Large intestine (tissue), 3 donors: ENCODE results near the gene ZBP1. TPM values are rescaled to one million over a fixed set of nuclear protein-coding genes. Genes with fewer than 3 reads are reported as not detected.

Experiments
- DNase-seq, 2 donors: peaks; one replicate each; pipeline versions ENCODE4 v3.0.0 to v3.0.0-alpha.2; 2013
- H3K27ac ChIP-seq: one replicate; pipeline ENCODE4 v1.5.1; 2013; ENCODE audit warnings: low read length
- H3K27me3 ChIP-seq: 2 replicates; pipeline ENCODE4 v1.6.1; 2013; ENCODE audit warnings: low read length; ENCODE audit not compliant: control insufficient read depth, insufficient read depth
- H3K36me3 ChIP-seq: 2 replicates; pipeline ENCODE4 v1.6.1; 2013; ENCODE audit warnings: low read length; ENCODE audit not compliant: control insufficient read depth, insufficient read depth
- H3K4me1 ChIP-seq: one replicate; pipeline ENCODE4 v1.6.1; 2013; ENCODE audit warnings: low read length; ENCODE audit not compliant: control insufficient read depth, insufficient read depth
- H3K4me3 ChIP-seq: one replicate; pipeline ENCODE4 v1.5.1; 2013; ENCODE audit warnings: low read length
- H3K9me3 ChIP-seq: one replicate; pipeline ENCODE4 v1.6.1; 2013; ENCODE audit warnings: mild to moderate bottlenecking, low read depth, low read length, moderate library complexity; ENCODE audit not compliant: control insufficient read depth
- WGBS: methylation state at CpG from one replicate; pipeline ENCODE4 v1.1.5; 2013; ENCODE audit warnings: low lambda C conversion rate; ENCODE audit not compliant: insufficient coverage; 5-methylcytosine and 5-hydroxymethylcytosine counted together
- polyA plus RNA-seq: library from polyadenylated mRNA; unstranded; fragments of 120-200 nt; gene quantifications from one replicate; pipeline ENCODE4 v1.2.1, GENCODE V29; 2013

The ZBP1 gene
- polyA plus RNA-seq, 1 donor, result 0.40 TPM

DNA sequence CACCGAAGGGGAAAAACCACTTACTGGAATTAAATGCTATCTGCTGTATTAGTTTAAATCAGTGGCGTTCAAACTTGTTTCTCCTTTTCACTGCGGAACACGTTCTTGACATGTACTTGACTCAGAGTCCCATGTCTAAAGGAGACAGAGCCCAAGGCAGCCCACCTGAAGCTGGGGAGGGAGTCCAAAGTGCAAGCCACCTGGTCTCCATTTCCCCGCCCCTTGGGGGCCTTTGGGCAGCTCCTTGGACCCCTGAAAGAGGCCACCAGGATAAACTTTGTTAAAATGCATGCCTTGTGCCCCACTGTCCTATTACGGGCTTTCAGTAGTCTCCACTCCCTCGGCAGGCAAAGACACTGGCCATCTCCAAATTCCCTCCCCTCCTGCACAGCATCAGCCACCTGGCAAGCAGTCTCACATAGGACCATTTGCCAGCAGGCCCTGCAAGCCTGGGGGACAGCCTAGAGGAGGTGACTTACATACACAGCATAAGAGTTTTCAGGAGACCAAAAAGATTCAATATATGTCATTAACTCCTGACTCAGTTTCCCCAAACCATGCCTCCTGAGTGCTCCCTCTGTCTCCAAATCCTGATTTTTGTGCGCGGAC, 52.7 kb downstream of the ZBP1 start:
- DNase-seq, result no peak
- Histone ChIP-seq H3K36me3 (peaks cover 28% of the 10 kb centered on the region), H3K4me1 (peaks cover 26% of the 10 kb centered on the region), H3K27me3 (no peaks in the 10 kb centered on the region), H3K27ac (no peak overlapping the region), H3K9me3 (peaks cover 15% of the 10 kb centered on the region), H3K4me3 (no peak overlapping the region)
- WGBS, result 67% methylated on average over 1 of the region's 9 CpGs

DNA sequence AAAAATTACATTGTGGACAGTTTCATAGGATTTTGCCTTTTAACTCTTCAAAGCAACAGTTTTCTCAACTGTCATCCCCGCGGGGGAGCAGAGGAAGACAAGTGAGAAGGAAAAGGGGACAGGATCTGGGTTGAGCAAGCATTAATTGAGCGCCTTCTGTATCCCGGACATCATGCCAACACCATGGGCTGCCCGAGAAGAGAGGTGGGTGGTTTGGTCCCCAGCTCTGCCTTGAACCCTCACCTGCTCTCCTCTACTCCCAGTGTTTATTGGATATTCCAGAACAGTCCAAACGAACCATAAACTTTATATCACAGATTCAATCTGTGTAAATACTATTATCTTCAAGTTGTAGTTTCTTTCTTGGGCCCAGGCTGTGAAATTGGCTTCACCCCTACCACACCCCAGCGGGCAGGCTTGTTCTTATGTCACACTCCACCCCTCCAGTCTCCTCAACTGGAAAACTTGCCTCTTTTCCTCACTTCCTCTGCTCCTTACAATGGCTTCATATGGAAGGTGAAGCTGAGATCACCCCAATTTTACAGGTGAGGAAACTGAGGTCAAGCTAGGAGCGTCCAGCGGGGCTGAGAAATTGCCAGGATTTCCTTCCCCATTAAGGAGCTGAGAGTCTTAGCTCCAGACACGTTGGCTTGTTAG, 53.3 kb downstream of the ZBP1 start:
- peaks cover 31% of the 10 kb centered on the region for H3K36me3 ChIP-seq
- peaks cover 23% of the 10 kb centered on the region for H3K4me1 ChIP-seq
- H3K4me3 ChIP-seq, result no peak overlapping the region
- H3K27ac ChIP-seq, result no peak overlapping the region
- no peak for DNase-seq
- no peaks in the 10 kb centered on the region for H3K27me3 ChIP-seq
- peaks cover 21% of the 10 kb centered on the region for H3K9me3 ChIP-seq
- WGBS, result 28% methylated on average over 2 of the region's 10 CpGs

DNA sequence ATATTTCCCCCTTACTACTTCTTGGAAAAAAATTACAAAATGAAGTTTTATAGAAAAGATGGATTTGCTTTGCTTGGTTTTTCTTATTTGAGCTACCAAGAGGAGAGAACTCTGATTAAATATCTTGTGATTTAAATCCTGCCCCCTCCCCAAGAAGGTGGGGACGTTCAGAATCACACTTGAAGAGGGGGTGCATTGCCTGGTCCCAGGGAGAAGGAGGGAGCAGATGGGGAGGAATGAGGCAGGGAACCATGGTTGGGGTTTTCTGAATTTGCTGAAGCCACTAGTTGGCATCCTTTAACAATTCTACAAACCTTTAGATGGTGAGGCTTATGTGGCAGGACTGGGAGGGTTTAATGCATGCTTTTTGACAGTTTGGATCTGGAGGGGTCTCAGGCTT, 53.8 kb downstream of the ZBP1 start:
- H3K36me3 ChIP-seq, result peaks cover 31% of the 10 kb centered on the region
- DNase-seq, result no peak
- peaks cover 26% of the 10 kb centered on the region for H3K9me3 ChIP-seq
- no peak overlapping the region for H3K4me3 ChIP-seq
- WGBS, result no CpG with 5 or more reads among the region's 1 CpG
- peaks cover 27% of the 10 kb centered on the region for H3K4me1 ChIP-seq
- no peaks in the 10 kb centered on the region for H3K27me3 ChIP-seq
- H3K27ac ChIP-seq, result no peak overlapping the region

DNA sequence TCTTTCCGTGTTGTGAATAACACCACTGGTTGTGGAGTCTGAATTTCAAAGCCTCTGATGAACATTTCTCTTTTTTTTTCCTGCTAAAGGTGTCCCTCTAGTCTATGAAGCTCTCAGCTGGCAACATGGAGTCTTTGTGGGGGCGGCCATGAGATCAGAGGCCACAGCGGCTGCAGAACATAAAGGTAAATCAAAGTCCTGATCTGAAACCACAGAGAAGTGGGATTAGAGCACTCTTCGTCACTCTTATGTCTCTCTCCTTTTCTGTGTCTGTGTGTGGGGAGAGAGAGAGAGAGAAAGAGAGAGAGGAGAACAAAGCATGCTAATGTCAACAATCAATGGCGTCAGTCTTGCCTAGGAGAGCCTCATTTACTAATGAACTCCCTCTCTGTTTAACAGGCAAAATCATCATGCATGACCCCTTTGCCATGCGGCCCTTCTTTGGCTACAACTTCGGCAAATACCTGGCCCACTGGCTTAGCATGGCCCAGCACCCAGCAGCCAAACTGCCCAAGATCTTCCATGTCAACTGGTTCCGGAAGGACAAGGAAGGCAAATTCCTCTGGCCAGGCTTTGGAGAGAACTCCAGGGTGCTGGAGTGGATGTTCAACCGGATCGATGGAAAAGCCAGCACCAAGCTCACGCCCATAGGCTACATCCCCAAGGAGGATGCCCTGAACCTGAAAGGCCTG, 55.1 kb downstream of the ZBP1 start:
- H3K4me3 ChIP-seq, result no peak overlapping the region
- peaks cover 31% of the 10 kb centered on the region for H3K36me3 ChIP-seq
- H3K27ac ChIP-seq, result no peak overlapping the region
- WGBS, result no CpG with 5 or more reads among the region's 11 CpGs
- peaks cover 29% of the 10 kb centered on the region for H3K9me3 ChIP-seq
- no peak for DNase-seq
- no peaks in the 10 kb centered on the region for H3K27me3 ChIP-seq
- peaks cover 32% of the 10 kb centered on the region for H3K4me1 ChIP-seq

DNA sequence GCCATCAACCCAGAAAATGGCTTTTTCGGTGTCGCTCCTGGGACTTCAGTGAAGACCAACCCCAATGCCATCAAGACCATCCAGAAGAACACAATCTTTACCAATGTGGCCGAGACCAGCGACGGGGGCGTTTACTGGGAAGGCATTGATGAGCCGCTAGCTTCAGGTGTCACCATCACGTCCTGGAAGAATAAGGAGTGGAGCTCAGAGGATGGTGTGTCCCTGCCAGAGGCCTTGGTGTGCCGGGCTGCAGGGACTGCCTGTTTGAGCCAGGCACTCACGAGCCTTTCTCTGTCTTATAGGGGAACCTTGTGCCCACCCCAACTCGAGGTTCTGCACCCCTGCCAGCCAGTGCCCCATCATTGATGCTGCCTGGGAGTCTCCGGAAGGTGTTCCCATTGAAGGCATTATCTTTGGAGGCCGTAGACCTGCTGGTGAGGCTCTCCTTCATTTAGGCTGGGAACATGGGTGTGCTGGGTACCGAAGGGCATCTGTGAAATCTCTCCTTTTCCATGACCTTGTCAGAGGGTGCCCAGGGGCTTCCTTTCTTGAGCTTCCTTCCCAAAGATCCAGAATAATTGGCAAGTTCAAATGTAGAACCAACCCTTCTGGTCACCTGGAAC, 55.9 kb downstream of the ZBP1 start:
- no peak for DNase-seq
- Histone ChIP-seq H3K4me3 (no peak overlapping the region), H3K27me3 (no peaks in the 10 kb centered on the region), H3K36me3 (peaks cover 31% of the 10 kb centered on the region), H3K4me1 (peaks cover 40% of the 10 kb centered on the region), H3K9me3 (peaks cover 29% of the 10 kb centered on the region), H3K27ac (no peak overlapping the region)
- no CpG with 5 or more reads among the region's 14 CpGs for WGBS

DNA sequence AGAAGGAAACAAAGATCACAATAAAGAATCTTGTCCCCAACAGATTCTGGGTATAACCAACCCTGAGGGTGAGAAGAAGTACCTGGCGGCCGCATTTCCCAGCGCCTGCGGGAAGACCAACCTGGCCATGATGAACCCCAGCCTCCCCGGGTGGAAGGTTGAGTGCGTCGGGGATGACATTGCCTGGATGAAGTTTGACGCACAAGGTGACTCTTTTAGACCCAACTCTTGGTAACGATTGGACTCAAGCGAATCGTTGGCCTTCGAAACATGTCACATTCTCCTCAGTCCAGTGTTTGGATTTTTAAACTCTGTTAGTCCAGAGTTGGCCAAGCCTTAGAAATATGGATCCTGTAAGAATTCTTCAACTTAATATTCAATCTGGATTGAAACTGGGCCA, 56.7 kb downstream of the ZBP1 start:
- no peak for DNase-seq
- H3K27me3 ChIP-seq, result no peaks in the 10 kb centered on the region
- no peak overlapping the region for H3K27ac ChIP-seq
- WGBS, result no CpG with 5 or more reads among the region's 12 CpGs
- H3K9me3 ChIP-seq, result peaks cover 29% of the 10 kb centered on the region
- H3K4me3 ChIP-seq, result no peak overlapping the region
- peaks cover 31% of the 10 kb centered on the region for H3K36me3 ChIP-seq
- H3K4me1 ChIP-seq, result peaks cover 47% of the 10 kb centered on the region

DNA sequence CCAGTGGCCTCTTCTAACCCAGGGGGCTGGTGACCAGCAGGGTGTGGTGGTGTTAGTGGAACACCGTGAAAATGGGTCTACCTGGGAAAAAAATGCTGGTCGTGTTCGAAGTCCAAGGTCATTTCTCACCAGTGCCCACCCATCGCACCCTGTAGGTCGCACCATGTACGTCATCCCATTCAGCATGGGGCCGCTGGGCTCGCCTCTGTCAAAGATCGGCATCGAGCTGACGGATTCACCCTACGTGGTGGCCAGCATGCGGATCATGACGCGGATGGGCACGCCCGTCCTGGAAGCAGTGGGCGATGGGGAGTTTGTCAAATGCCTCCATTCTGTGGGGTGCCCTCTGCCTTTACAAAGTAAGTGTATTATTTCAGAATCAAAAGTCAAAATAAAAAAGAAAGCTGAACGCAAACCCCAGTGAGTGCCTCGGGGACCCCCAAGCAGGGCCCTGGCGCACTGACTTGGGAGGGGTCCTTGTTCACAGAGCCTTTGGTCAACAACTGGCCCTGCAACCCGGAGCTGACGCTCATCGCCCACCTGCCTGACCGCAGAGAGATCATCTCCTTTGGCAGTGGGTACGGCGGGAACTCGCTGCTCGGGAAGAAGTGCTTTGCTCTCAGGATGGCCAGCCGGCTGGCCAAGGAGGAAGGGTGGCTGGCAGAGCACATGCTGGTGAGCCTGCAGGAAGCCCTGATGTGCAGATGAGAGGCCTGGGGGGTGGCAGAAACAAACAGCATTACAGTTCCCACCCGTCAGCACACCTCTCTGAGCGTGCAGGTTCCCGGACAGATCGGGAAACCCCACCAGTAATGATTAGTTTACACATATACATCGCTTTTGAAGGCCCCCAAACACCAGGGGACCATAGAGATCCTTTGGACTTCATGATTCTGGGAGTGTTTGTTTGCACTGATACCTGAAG, 57.4 kb downstream of the ZBP1 start:
- Histone ChIP-seq H3K36me3 (peaks cover 31% of the 10 kb centered on the region), H3K27me3 (no peaks in the 10 kb centered on the region), H3K27ac (no peak overlapping the region), H3K9me3 (peaks cover 29% of the 10 kb centered on the region), H3K4me1 (peaks cover 46% of the 10 kb centered on the region), H3K4me3 (no peak overlapping the region)
- WGBS, result no CpG with 5 or more reads among the region's 35 CpGs
- DNase-seq, result no peak

DNA sequence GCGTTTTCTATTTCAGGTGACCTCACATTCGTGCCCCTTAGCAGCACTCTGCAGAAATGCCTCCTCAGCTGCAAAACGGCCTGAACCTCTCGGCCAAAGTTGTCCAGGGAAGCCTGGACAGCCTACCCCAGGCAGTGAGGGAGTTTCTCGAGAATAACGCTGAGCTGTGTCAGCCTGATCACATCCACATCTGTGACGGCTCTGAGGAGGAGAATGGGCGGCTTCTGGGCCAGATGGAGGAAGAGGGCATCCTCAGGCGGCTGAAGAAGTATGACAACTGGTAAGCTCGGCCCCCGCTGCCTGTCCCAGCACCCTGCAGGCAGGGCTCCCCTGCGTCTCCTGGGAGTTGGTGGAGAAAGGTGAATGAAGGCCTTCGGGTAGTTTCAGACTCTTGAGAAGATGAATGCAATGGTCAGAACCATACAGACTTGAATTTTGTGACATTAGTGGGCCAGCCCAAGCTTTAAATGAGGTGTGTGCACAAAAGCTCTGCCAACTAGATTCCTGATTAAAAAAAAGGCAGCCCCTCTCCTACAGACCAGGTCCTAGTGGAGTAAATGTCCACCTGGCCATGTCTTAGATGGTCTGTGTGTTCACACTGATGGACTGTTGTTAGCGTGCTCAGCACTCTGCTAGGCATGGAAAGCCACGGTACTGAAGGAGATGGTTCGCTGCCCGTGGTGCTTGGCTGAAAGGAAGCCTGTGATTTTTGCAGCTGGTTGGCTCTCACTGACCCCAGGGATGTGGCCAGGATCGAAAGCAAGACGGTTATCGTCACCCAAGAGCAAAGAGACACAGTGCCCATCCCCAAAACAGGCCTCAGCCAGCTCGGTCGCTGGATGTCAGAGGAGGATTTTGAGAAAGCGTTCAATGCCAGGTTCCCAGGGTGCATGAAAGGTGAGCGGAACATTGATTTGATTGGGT, 58.6 kb downstream of the ZBP1 start:
- peaks cover 29% of the 10 kb centered on the region for H3K9me3 ChIP-seq
- H3K36me3 ChIP-seq, result peaks cover 31% of the 10 kb centered on the region
- no peaks in the 10 kb centered on the region for H3K27me3 ChIP-seq
- DNase-seq, result no peak
- peak overlapping the region; percentile 84 for H3K27ac ChIP-seq
- no CpG with 5 or more reads among the region's 24 CpGs for WGBS
- peaks cover 37% of the 10 kb centered on the region for H3K4me1 ChIP-seq
- H3K4me3 ChIP-seq, result no peak overlapping the region

DNA sequence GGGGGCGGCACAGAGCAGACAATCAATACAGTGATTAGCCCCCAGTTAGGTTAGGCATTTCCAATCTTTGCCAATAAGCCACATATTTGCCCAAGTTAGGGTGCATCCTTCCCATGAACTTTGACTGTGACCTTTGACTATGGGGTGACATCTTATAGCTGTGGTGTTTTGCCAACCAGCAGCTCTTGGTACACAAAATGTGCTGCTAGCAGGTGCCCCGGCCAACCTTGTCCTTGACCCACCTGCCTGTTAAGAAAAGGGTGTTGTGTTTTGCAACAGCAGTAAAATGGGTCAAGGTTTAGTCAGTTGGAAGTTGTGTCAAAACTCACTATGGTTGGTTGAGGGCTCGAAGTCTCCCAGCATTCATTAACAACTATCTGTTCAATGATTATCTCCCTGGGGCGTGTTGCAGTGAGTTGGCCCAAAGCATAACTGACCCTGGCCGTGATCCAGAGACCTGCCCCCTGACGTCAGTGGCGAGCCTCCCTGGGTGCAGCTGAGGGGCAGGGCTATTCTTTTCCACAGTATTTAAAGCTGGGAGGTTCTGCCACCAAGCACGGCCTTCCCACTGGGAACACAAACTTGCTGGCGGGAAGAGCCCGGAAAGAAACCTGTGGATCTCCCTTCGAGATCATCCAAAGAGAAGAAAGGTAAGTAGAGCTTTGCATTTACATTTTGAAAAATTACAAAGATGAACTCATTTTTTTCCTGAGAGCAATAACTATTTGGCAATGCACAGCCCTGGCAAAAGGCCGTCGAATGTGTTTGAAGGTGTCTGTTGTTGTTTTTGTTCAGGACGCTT, 59.5 kb downstream of the ZBP1 start, which contains the start of gene PCK1:
TSS of gene PCK1 (plus strand) at position 557 of the 802 bp plus-strand sequence. CDS start 302 bp downstream, outside the sequence.
- Histone ChIP-seq H3K27me3 (no peaks in the 10 kb centered on the region), H3K4me3 (no peak within 1 kb of the TSS), H3K9me3 (peaks cover 29% of the 10 kb centered on the region), H3K27ac (peak within 1 kb of the TSS; percentile 84), H3K36me3 (peaks cover 30% of the 10 kb centered on the region), H3K4me1 (peaks cover 37% of the 10 kb centered on the region)
- 0% methylated on average over 1 of the region's 14 CpGs for WGBS
- peak; percentile 95 to 99 for DNase-seq
